Endothelial cell of umbilical vein (primary cell): ENCODE results near the gene BANF2. TPM values are rescaled to one million over a fixed set of nuclear protein-coding genes. Genes with fewer than 3 reads are reported as not detected.
"Not testable (repeated sequence)": the region's sequence is repeated elsewhere in the genome, so short reads cannot be mapped to it uniquely, and the experiment has no call there.

ENCODE experiments used
- BruUV-seq: library from RNA; stranded (reverse); fragments of 400-500 nt; replicated peaks from 2 replicates; lab custom pipeline; 2021; lab: Mats Ljungman, UMichigan
- CTCF ChIA-PET: fragments of 300-600, 350-600 bp; sonication (Branson Sonifier 250); formaldehyde crosslinking; loops from one replicate; lab custom pipeline; 2021; ENCODE audit warnings: antibody characterized with exemption, inconsistent platforms; lab: Charles Lee
- POLR2A ChIA-PET: fragments of 300-600, 350-600 bp; sonication (Branson Sonifier 250); formaldehyde crosslinking; loops from one replicate; lab custom pipeline; 2021; ENCODE audit warnings: antibody characterized with exemption, inconsistent platforms; lab: Charles Lee
- DNase-seq: peaks from one replicate; pipeline ENCODE4 v3.0.0-alpha.2; 2011; ENCODE audit warnings: low read depth, low spot score
- FAIRE-seq: peaks from 2 replicates; lab custom pipeline; 2011; peaks lifted over from hg19 to GRCh38; lab: Jason Lieb, UNC
- H2AFZ ChIP-seq: 2 replicates; pipeline ENCODE4 v1.6.0; 2012; ENCODE audit warnings: low read depth, low read length, control low read depth, inconsistent platforms
- H3K27ac ChIP-seq: 2 replicates; pipeline ENCODE4 v1.5.1; 2011; ENCODE audit warnings: low read depth, mild to moderate bottlenecking, control low read depth, low read length, moderate library complexity; ENCODE audit not compliant: insufficient read depth
- H3K27me3 ChIP-seq, 2 experiments: 2 replicates each; pipeline versions ENCODE4 v1.6.0 to v1.6.1; 2011; ENCODE audit warnings: low read length in 2 of 2, mixed read lengths in 1 of 2; ENCODE audit not compliant: control insufficient read depth in 2 of 2, insufficient read depth in 2 of 2
- H3K36me3 ChIP-seq, 2 experiments: 2 replicates in 1 of 2; 3 replicates in 1 of 2; pipeline ENCODE4 v1.5.1; 2011; ENCODE audit warnings: low read length in 2 of 2, mild to moderate bottlenecking in 1 of 2, moderate library complexity in 1 of 2; ENCODE audit not compliant: control insufficient read depth in 2 of 2, insufficient read depth in 2 of 2; ENCODE audit errors: extremely low read depth in 1 of 2
- H3K4me1 ChIP-seq: 3 replicates; pipeline ENCODE4 v1.5.1; 2011; ENCODE audit warnings: mild to moderate bottlenecking, low read length; ENCODE audit not compliant: control insufficient read depth, insufficient read depth; ENCODE audit errors: extremely low read depth
- H3K4me2 ChIP-seq: 2 replicates; pipeline ENCODE4 v1.6.1; 2011; ENCODE audit warnings: low read length, control low read depth, mixed read lengths; ENCODE audit not compliant: insufficient read depth
- H3K4me3 ChIP-seq, 3 experiments: fragments of 200-600 bp in 1 of 3; sonication (generic), shearing (Covaris generic) in 1 of 3; replicated peaks in 1 of 3; 2 replicates each; pipeline ENCODE4 v1.5.1; 2011 to 2016; ENCODE audit warnings: control low read depth in 3 of 3, low read length in 3 of 3, mild to moderate bottlenecking in 2 of 3, inconsistent platforms in 1 of 3, low read depth in 1 of 3, moderate library complexity in 1 of 3; ENCODE audit not compliant: insufficient read depth in 1 of 3
- H3K79me2 ChIP-seq: 2 replicates; pipeline ENCODE4 v1.6.0; 2012; ENCODE audit warnings: low read length, inconsistent platforms; ENCODE audit not compliant: control insufficient read depth, insufficient read depth
- H3K9ac ChIP-seq: replicated peaks from 2 replicates; pipeline ENCODE3; 2011; ENCODE audit warnings: low read length, control low read depth; ENCODE audit not compliant: insufficient read depth; ENCODE audit errors: extremely low read depth
- H3K9me1 ChIP-seq: replicated peaks from 3 replicates; pipeline ENCODE4 v1.6.0; 2011; ENCODE audit warnings: mild to moderate bottlenecking, low read length; ENCODE audit not compliant: control insufficient read depth, insufficient read depth; ENCODE audit errors: extremely low read depth
- H3K9me3 ChIP-seq: replicated peaks from 2 replicates; pipeline ENCODE4 v1.5.1; 2012; ENCODE audit warnings: low read length, inconsistent platforms; ENCODE audit not compliant: control insufficient read depth, insufficient read depth
- H4K20me1 ChIP-seq: replicated peaks from 2 replicates; pipeline ENCODE3; 2011; ENCODE audit warnings: mild to moderate bottlenecking, low read length; ENCODE audit not compliant: control insufficient read depth, insufficient read depth; ENCODE audit errors: extremely low read depth
- EZH2 ChIP-seq: IDR thresholded peaks from 2 replicates; pipeline ENCODE4 v1.6.1; 2012; ENCODE audit warnings: borderline replicate concordance, low read depth, mild to moderate bottlenecking, moderate library complexity, low read length, inconsistent platforms; ENCODE audit not compliant: severe bottlenecking
- FOS ChIP-seq: IDR thresholded peaks from 2 replicates; pipeline ENCODE4 v1.6.1; 2011; ENCODE audit warnings: mild to moderate bottlenecking, low read length, moderate library complexity, borderline replicate concordance; ENCODE audit not compliant: insufficient read depth
- GATA2 ChIP-seq: IDR thresholded peaks from 2 replicates; pipeline ENCODE4 v1.7.0; 2011; ENCODE audit warnings: low read depth, mild to moderate bottlenecking, moderate library complexity, mixed read lengths, low read length; ENCODE audit not compliant: insufficient read length, insufficient read depth
- JUN ChIP-seq: IDR thresholded peaks from 2 replicates; pipeline ENCODE4 v1.6.1; 2011; ENCODE audit warnings: borderline replicate concordance, low read depth; ENCODE audit not compliant: insufficient read length, insufficient read depth
- MYC ChIP-seq: IDR thresholded peaks from one replicate; pipeline ENCODE4 v1.6.1; 2011; ENCODE audit warnings: mild to moderate bottlenecking, low read depth, low read length
- POLR2A ChIP-seq: IDR thresholded peaks from 2 replicates; pipeline ENCODE4 v1.6.1; 2012; ENCODE audit warnings: low read depth, mild to moderate bottlenecking, control low read depth, low read length
- POLR2AphosphoS5 ChIP-seq: IDR thresholded peaks from 2 replicates; pipeline ENCODE4 v1.6.1; 2012; ENCODE audit warnings: low read depth, mild to moderate bottlenecking, control low read depth, low read length, moderate library complexity; ENCODE audit not compliant: insufficient read depth
- dilution Hi-C: fragments of 300-500 bp; cut with MboI; formaldehyde crosslinking; loops from one replicate; pipeline ENCODE4 v1.15.0; 2019; ENCODE audit warnings: low sequenced_read_pairs; ENCODE audit not compliant: extremely low pct_ligation_motif_present
- intact Hi-C: fragments of 100-400 bp; cut with micrococcal nuclease; formaldehyde crosslinking; loops from one replicate; pipeline ENCODE4 v1.10.0; 2022
- polyA plus RNA-seq, 4 experiments: library from polyadenylated mRNA; depleted of rRNA in 3 of 4; stranded (reverse) in 3 of 4; unstranded in 1 of 4; fragments of >200 nt; gene quantifications; 2 replicates each; pipeline versions ENCODE4 v1.2.1 to v1.2.3, GENCODE V29; 2011 to 2012; ENCODE audit warnings: missing spikeins in 1 of 4
- total RNA-seq: library from RNA; stranded (reverse); gene quantifications from 2 replicates; pipeline ENCODE4 v1.2.3, GENCODE V29; 2021
- TF ChIP-seq, protein P1 (sequence below), 2 donors: IDR thresholded peaks; 1 replicate in 1 of 2; 2 replicates in 1 of 2; pipeline ENCODE4 v1.5.1; 2011; ENCODE audit warnings: low read length in 2 of 2, mild to moderate bottlenecking in 2 of 2, moderate library complexity in 2 of 2, control low read depth in 1 of 2, inconsistent platforms in 1 of 2, low read depth in 1 of 2; ENCODE audit not compliant: insufficient read depth in 1 of 2; ENCODE audit errors: extremely low read depth in 1 of 2
- TF ChIP-seq, protein P2 (sequence below): IDR thresholded peaks from 2 replicates; pipeline ENCODE4 v1.6.1; 2011; ENCODE audit not compliant: insufficient read depth, insufficient read length

The BANF2 gene
- total and polyA plus RNA-seq, 2 donors (not counting 3 experiments of a cell fraction or from before 2014, with no cell fraction given), result not detected

DNA sequence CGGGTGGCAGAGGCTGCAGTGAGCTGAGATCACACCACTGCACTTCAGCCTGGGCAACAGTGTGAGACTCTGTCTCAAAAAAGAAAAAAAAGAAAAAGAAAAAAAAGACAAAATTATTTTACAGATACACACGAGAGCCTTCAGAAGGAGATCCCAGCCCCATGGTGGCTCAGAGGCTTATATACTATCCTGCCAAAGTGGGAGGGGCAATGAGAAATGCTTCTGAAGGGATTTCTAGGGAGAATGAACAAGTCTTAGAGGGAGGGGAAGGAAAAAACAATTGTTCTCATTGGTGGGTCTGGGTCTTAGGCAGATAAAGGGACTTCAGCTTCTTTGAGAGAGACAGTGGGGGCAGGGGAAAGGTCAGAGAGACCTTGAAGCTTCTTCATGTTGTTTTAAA is 76.8 kb downstream of the BANF2 start:
- no peak overlapping the region for H2AFZ ChIP-seq
- no peaks in the 10 kb centered on the region for H4K20me1 ChIP-seq
- H3K4me1 ChIP-seq, result no peaks in the 10 kb centered on the region
- H3K9me1 ChIP-seq, result no peaks in the 10 kb centered on the region
- FAIRE-seq (no peak), DNase-seq (no peak)
- H3K4me2 ChIP-seq, result no peak overlapping the region
- H3K4me3 ChIP-seq, result no peak overlapping the region
- TF ChIP-seq JUN (no peak), EZH2 (no peak), MYC (no peak), GATA2 (no peak), POLR2AphosphoS5 (no peak), POLR2A (no peak), FOS (no peak)
- TF ChIP-seq, protein P1, sequence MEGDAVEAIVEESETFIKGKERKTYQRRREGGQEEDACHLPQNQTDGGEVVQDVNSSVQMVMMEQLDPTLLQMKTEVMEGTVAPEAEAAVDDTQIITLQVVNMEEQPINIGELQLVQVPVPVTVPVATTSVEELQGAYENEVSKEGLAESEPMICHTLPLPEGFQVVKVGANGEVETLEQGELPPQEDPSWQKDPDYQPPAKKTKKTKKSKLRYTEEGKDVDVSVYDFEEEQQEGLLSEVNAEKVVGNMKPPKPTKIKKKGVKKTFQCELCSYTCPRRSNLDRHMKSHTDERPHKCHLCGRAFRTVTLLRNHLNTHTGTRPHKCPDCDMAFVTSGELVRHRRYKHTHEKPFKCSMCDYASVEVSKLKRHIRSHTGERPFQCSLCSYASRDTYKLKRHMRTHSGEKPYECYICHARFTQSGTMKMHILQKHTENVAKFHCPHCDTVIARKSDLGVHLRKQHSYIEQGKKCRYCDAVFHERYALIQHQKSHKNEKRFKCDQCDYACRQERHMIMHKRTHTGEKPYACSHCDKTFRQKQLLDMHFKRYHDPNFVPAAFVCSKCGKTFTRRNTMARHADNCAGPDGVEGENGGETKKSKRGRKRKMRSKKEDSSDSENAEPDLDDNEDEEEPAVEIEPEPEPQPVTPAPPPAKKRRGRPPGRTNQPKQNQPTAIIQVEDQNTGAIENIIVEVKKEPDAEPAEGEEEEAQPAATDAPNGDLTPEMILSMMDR (IDR thresholded peaks at IDR 0.05; ENCODE audit: extremely low read depth in 1 of 2, insufficient read depth in 1 of 2, low read depth in 1 of 2, low read length in 2 of 2), result no peak
- TF ChIP-seq, protein P2, sequence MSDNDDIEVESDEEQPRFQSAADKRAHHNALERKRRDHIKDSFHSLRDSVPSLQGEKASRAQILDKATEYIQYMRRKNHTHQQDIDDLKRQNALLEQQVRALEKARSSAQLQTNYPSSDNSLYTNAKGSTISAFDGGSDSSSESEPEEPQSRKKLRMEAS, result no peak
- POLR2A ChIA-PET, result no interaction called here
- no peaks in the 10 kb centered on the region for H3K79me2 ChIP-seq
- no peaks in the 10 kb centered on the region for H3K27me3 ChIP-seq
- BruUV-seq, result no TSS peak
- dilution Hi-C loops (no loop called here), intact Hi-C loops (no loop called here)
- no peak overlapping the region for H3K27ac ChIP-seq
- no peaks in the 10 kb centered on the region for H3K36me3 ChIP-seq
- no peak overlapping the region for H3K9ac ChIP-seq
- CTCF ChIA-PET, result no interaction called here
- H3K9me3 ChIP-seq, result no peaks in the 10 kb centered on the region

DNA sequence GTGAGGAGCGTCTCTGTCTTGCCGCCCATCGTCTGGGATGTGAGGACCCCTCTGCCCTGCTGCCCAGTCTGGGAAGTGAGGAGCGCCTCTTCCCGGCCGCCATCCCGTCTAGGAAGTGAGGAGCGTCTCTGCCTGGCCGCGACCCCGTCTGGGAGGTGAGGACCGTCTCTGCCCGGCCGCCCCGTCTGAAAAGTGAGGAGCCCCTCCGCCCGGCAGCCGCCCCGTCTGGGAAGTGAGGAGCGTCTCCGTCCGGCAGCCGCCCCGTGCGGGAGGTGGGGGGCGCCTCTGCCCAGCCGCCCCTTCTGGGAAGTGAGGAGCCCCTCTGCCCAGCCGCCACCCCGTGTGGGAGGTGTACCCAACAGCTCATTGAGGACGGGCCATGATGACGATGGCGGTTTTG is 79.2 kb downstream of the BANF2 start:
- FAIRE-seq, intact Hi-C loops, H3K27ac ChIP-seq, POLR2A ChIA-PET, H4K20me1 ChIP-seq, H3K9ac ChIP-seq, H3K4me3 ChIP-seq, H3K27me3 ChIP-seq, H3K4me1 ChIP-seq, H2AFZ ChIP-seq, BruUV-seq, CTCF ChIA-PET, H3K79me2 ChIP-seq, dilution Hi-C loops, H3K9me3 ChIP-seq, H3K4me2 ChIP-seq, DNase-seq, H3K36me3 ChIP-seq, H3K9me1 ChIP-seq: not testable (repeated sequence)
